AG04449 (cell line): ENCODE results near the gene CXCL6.
A peak's percentile ranks its signal among the peaks of the same experiment; 100 is the strongest.

Source experiments
- CTCF ChIA-PET: fragments of 350-600 bp; formaldehyde crosslinking; extraction: SDS; loops from one replicate; lab custom pipeline; 2021; ENCODE audit warnings: antibody characterized with exemption; lab: Yijun Ruan, JAX
- POLR2A ChIA-PET: fragments of 400-600, 350-600 bp; formaldehyde crosslinking; extraction: SDS; loops from one replicate; lab custom pipeline; 2020; ENCODE audit warnings: antibody characterized with exemption, inconsistent platforms; lab: Yijun Ruan, JAX
- DNase-seq: peaks from one replicate; pipeline ENCODE4 v3.0.0-alpha.2; 2010; ENCODE audit warnings: low read depth, low spot score
- H3K4me3 ChIP-seq: 2 replicates; pipeline ENCODE4 v1.5.1; 2011; ENCODE audit warnings: low read depth, mild to moderate bottlenecking, control low read depth, low read length
- TF ChIP-seq, protein P1 (sequence below): IDR thresholded peaks from one replicate; pipeline ENCODE4 v1.5.1; 2011; ENCODE audit warnings: mild to moderate bottlenecking, moderate library complexity, low read length, control low read depth, inconsistent platforms; ENCODE audit not compliant: insufficient read depth; ENCODE audit errors: missing control alignments

The CXCL6 gene

DNA sequence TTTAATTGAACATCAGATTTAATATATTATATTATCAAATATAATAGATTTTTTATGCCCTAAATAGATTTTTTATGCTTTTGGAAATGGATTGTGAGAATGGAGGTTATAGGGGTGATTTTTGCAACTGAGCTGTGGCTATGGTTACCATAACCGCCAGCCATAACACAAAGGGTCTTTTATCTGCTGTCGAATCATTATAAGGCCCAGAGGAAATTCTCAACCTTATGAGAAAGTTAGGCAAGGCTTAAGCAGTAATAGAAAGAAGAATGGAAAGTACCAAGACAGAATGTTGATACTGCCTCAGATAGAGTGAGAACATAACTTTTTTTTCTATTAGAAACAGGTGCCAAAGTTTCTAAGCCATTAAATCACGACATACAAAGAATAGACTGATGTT is 26.3 kb upstream of the CXCL6 start:
- no peak for DNase-seq
- ChIA-PET POLR2A (no interaction called here), CTCF (no interaction called here)
- TF ChIP-seq, protein P1, sequence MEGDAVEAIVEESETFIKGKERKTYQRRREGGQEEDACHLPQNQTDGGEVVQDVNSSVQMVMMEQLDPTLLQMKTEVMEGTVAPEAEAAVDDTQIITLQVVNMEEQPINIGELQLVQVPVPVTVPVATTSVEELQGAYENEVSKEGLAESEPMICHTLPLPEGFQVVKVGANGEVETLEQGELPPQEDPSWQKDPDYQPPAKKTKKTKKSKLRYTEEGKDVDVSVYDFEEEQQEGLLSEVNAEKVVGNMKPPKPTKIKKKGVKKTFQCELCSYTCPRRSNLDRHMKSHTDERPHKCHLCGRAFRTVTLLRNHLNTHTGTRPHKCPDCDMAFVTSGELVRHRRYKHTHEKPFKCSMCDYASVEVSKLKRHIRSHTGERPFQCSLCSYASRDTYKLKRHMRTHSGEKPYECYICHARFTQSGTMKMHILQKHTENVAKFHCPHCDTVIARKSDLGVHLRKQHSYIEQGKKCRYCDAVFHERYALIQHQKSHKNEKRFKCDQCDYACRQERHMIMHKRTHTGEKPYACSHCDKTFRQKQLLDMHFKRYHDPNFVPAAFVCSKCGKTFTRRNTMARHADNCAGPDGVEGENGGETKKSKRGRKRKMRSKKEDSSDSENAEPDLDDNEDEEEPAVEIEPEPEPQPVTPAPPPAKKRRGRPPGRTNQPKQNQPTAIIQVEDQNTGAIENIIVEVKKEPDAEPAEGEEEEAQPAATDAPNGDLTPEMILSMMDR = no peak
- H3K4me3 ChIP-seq = no peak overlapping the region

DNA sequence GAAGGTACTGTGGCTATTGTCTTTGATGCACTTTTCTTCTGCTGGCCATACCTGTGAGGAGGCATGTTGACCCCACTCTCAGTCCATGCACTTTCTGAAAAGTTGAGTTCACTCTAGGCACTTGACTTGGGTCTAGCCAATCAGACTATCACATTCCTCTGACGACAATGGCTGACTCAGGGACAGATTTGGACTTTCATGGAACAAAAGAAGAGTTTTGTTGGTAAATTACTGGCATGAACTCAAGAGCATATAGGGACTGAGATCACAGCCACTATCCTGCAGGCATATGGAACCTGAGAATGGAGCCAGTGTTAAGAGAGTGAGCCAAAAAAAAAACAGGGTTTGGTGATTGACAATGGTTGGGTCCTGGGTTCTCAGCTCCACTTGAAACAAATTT is 24.6 kb upstream of the CXCL6 start:
- no peak for DNase-seq
- TF ChIP-seq, protein P1 = no peak
- CTCF ChIA-PET = no interaction called here
- H3K4me3 ChIP-seq = no peak overlapping the region
- POLR2A ChIA-PET = no interaction called here

DNA sequence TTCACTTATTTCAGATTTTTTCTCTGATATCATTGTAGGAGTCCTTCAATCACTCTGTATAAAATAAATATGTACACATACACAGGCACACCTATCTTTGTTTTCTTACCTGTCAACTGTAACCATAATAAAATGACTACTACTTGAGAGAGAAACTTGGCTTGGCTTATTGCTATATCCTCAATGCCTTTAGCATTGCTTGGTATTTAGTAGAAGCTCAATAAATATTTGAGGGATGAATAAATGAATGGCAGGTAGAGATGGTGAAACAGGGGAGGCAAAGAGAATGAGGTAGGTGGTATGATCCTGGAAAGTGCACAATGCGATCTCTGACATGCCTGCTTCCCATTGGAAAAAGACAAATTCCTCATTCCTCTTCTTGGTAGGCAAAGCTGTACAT is 21.8 kb upstream of the CXCL6 start:
- ChIA-PET POLR2A (no interaction called here), CTCF (no interaction called here)
- DNase-seq = no peak
- no peak overlapping the region for H3K4me3 ChIP-seq
- TF ChIP-seq, protein P1 = no peak

- DNase-seq = no peak
- CTCF ChIA-PET = no interaction called here
- no peak overlapping the region for H3K4me3 ChIP-seq
- POLR2A ChIA-PET = no interaction called here
- TF ChIP-seq, protein P1 = no peak
Observed at GRCh38 chr4:73815145-73815544, 21.3 kb upstream of the CXCL6 start.

DNA sequence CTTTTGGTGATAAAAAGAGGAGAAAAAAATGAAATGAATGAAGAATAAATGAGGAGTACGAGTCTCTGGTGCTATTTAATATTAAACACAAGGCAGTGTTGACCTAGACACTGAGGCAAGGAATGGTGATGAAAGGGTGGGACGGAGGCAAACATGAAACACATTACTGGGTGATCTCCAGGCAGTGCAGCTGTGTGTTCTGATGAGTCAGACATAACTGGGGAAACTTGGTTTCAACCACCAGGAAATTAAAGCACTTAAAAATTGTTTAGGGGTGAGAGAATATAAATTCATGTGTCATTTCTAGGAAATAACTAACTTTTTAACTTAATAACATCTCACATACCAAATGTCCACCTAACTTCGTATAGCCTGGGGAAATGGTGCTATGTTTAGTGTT is 19.7 kb upstream of the CXCL6 start:
- DNase-seq = peak; percentile 26

GRCh38 chr4:73817341-73817740 is 19.1 kb upstream of the CXCL6 start:
- TF ChIP-seq, protein P1 = no peak
- DNase-seq = no peak
- ChIA-PET CTCF (no interaction called here), POLR2A (no interaction called here)
- H3K4me3 ChIP-seq = no peak overlapping the region

More for the DNA sequence above, 19.7 kb upstream of the CXCL6 start:
- POLR2A ChIA-PET = no interaction called here
- CTCF ChIA-PET = no interaction called here
- H3K4me3 ChIP-seq = no peak overlapping the region
- TF ChIP-seq, protein P1 = no peak
